ENCODE results near the gene COL13A1.

- TF ChIP-seq CTCF (IDR thresholded peaks at IDR 0.05; ENCODE audit: insufficient read depth, low read depth, low read length) (no peak), EZH2 (IDR thresholded peaks at IDR 0.05; ENCODE audit: insufficient read depth, low read length) (no peak)
These were observed 205.6 kb downstream of the COL13A1 start for GRCh38 chr10:70007116-70007820.

All from astrocyte (in vitro differentiated cells and primary cell).